ENCODE data around the gene CRYAA.
"Not testable (repeated sequence)": the region's sequence is repeated elsewhere in the genome, so short reads cannot be mapped to it uniquely, and the experiment has no call there.

The CRYAA gene

GRCh38 chr21:43173930-43174329 is 5.1 kb downstream of the CRYAA start:
- DNase-seq (ENCODE audit: low read depth in 2 of 2); H3K4me3 ChIP-seq (replicated peaks in 1 of 2; ENCODE audit: low read depth in 2 of 2, low read length in 2 of 2): not testable (repeated sequence)

- H3K4me3 ChIP-seq (replicated peaks in 1 of 2; ENCODE audit: low read depth in 2 of 2, low read length in 2 of 2); DNase-seq (ENCODE audit: low read depth in 2 of 2): not testable (repeated sequence)
These were observed 6.2 kb downstream of the CRYAA start for GRCh38 chr21:43174998-43175397.

GRCh38 chr21:43176621-43177020 is 7.8 kb downstream of the CRYAA start:
- not testable (repeated sequence) for DNase-seq (ENCODE audit: low read depth in 2 of 2); H3K4me3 ChIP-seq (replicated peaks in 1 of 2; ENCODE audit: low read depth in 2 of 2, low read length in 2 of 2)

- not testable (repeated sequence) for H3K4me3 ChIP-seq (replicated peaks in 1 of 2; ENCODE audit: low read depth in 2 of 2, low read length in 2 of 2); DNase-seq (ENCODE audit: low read depth in 2 of 2)
These were observed 8.5 kb downstream of the CRYAA start for GRCh38 chr21:43177043-43177906.

- not testable (repeated sequence) for DNase-seq (ENCODE audit: low read depth in 2 of 2); H3K4me3 ChIP-seq (replicated peaks in 1 of 2; ENCODE audit: low read depth in 2 of 2, low read length in 2 of 2)
These were observed 9.5 kb downstream of the CRYAA start for GRCh38 chr21:43178175-43178826.

- not testable (repeated sequence) for H3K4me3 ChIP-seq (replicated peaks in 1 of 2; ENCODE audit: low read depth in 2 of 2, low read length in 2 of 2); DNase-seq (ENCODE audit: low read depth in 2 of 2)
These were observed 12.2 kb downstream of the CRYAA start for GRCh38 chr21:43181033-43181432.

- not testable (repeated sequence) for DNase-seq (ENCODE audit: low read depth in 2 of 2); H3K4me3 ChIP-seq (replicated peaks in 1 of 2; ENCODE audit: low read depth in 2 of 2, low read length in 2 of 2)
These were observed 18.5 kb downstream of the CRYAA start for GRCh38 chr21:43187268-43187667.

GRCh38 chr21:43187715-43188114 is 18.9 kb downstream of the CRYAA start:
- no peak for DNase-seq (ENCODE audit: low read depth in 2 of 2)
- no peak for TF ChIP-seq CTCF (IDR thresholded peaks at IDR 0.05; ENCODE audit: low read depth, low read length)

GRCh38 chr21:43188181-43188580 is 19.4 kb downstream of the CRYAA start:
- H3K4me3 ChIP-seq (replicated peaks in 1 of 2; ENCODE audit: low read depth in 2 of 2, low read length in 2 of 2): no peak overlapping the region
- no peak for DNase-seq (ENCODE audit: low read depth in 2 of 2)
- no peak for TF ChIP-seq CTCF (IDR thresholded peaks at IDR 0.05; ENCODE audit: low read depth, low read length)

More at GRCh38 chr21:43187715-43188114, 18.9 kb downstream of the CRYAA start:
- no peak overlapping the region for H3K4me3 ChIP-seq (replicated peaks in 1 of 2; ENCODE audit: low read depth in 2 of 2, low read length in 2 of 2)

- TF ChIP-seq CTCF (IDR thresholded peaks at IDR 0.05; ENCODE audit: low read depth, low read length): no peak
- no peak overlapping the region for H3K4me3 ChIP-seq (replicated peaks in 1 of 2; ENCODE audit: low read depth in 2 of 2, low read length in 2 of 2)
- no peak for DNase-seq (ENCODE audit: low read depth in 2 of 2)
These were observed 19.9 kb downstream of the CRYAA start for GRCh38 chr21:43188592-43189210.

Data from cardiac fibroblast (primary cell).